GM21737 (cell line): ENCODE measurements around the gene LASP1NB.

Source experiments
- ATAC-seq: cut with Tn5 transposase; IDR thresholded peaks from one replicate; pipeline ENCODE4 v1.9.1; 2021; ENCODE audit warnings: mild to moderate bottlenecking, moderate library complexity; ENCODE audit not compliant: unreplicated experiment

The LASP1NB gene

DNA sequence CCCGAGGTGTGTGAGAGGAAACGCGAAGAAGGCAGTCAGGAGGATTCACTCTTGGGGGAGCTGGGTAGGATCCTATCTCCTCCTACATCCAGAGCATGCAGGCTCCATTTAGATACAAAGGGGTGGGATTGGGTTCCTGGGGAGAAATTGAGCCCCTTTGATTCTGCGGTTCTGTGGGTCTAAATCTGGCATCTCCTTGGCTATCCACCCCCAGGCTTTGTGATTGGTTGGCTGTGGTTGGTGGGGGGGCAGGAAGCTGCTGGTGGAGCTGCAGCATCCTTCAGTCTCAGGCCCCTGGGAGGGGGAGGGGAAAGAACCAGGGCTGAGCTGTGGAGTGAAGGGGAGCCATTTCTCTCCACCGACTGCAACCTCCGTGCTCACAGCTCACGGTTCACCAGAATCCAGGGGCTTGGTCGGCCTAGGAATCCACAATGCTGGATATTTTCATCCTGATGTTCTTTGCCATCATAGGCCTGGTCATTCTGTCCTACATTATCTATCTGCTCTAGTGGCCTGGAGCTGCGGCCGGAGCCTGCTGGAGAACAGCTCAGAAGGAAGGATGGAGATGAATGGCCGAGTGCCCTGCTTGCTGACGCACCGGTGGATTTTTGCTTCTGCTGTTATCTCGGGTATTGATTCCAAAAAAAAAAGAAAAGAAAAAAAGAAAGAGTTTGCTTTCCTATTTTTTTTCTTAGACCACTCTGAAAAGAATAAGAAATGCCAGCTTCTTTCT is at the start of gene LASP1NB:
Gene LASP1NB (plus strand): TSS at position 352 of the 733 bp plus-strand sequence.
- no peak for ATAC-seq

DNA sequence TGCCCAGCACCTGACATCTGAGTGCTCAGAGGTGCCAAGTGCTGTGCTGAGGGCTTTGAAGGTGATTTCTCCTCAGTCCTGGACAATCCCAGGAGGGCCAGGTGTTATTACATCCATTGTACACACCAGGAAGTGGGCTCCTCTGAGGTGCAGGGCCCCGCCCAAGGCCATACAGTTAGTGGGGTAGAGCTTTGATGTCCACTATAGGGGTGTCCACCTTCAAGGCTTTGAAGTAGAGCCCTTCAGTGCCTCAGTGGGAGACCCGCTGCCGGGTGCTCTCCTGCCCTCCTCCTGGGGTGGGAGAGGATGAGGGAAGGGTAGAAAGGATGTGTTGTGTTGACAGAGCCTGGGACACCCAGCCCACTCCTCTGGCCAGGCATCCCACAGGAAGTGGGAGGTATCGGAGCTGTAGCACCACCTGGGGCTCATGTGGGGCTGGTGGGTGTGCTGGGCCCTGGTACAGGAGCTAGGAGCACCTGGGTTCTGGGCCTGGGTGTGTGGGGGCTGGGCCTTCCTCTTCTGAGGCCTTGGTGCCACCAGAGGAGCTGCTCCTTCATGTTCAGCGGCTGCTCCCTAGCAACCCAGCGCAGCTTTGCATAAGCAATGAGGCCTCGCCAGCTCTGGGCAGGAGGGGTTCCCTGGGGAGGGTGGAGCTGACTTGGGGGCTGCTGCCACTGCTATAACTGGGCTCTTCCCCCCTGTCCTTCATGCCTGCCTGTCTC is 48.1 kb upstream of the LASP1NB start:
- ATAC-seq: no peak

DNA sequence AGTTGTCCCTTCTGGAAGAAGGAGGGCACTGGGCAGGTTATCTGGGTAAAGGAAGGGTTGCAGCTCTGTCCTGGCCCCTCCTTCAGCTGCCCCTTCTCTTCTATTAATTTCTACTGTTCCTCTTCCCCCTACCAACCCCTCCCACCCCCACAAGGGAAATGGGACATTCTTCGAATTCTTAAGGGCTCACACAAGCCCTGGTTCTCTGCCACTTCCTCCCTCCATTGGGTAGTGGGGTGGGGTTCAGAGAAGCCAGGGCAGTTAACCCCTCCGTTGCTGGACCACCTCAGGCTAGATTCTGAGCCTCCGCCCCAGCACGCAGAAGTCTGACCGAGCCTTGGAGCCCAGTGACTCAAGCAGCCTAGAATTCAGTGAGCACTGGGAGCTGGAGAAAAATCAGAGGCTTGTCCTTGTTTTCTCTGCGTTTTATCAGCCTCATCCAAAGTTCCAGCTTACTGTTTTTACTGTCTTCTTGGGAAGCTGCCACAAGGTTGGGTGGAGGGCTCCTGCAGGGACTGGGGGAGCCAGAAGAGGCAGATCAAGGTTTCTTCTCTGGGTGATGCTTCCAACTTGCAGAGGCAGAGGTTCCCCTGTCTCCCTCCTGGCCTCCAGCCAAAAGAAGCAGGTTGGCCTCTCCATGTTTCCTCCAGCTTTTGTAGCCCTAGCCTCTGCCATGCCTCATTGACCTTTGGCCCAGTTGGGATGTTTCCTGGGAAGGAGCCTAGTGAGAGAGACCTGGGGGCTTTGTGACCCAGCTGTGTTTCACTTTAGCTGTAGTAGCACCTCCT is 45.3 kb upstream of the LASP1NB start:
- no peak for ATAC-seq

DNA sequence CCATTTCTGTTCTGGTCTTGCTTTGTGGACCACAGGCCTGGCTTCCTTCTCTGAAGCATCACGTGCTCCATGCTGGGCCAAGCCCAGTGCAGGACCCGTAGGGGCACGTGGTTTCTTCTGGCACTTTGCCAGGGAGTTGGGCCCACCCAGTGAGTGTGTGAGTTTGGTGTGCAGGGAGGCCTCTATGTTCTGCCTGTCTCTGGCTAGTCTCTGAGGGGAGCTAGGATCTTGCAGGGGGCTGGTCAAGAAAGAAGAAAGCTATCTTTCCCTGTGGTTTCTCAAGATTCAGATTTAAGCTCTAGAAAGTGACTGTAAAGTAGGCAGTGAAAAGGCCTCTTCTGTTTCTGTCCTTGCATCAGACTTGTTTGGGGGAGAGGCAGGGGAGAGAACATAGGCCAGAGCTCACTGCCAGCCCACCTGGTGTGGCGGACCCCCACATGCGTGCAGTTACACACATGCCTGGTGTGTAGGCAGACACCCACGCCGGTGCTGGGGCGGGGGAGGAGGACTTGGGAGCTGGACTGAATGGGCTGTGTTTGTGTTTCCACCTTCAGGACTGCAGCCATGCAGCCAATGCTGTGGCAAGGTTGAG is 43.7 kb upstream of the LASP1NB start:
- no peak for ATAC-seq

DNA sequence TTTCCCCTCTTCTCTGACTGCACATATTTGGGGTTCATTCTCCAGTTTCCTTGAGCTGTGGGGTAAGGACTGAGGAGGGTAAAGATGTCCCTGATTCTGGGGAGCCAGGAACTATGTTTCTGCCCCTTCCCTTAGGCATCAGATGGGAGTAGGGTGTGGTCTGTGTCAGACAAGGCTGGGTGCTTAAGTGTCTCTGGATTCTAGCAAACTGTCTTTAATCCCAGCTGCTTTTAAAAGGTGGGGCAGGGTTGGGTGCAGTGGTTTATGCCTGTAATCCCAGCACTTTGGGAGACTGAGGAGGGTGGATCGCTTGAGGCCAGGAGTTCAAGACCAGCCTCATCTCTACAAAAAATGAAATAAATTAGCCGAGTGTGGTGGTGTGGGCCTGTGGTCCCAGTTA is 42.5 kb upstream of the LASP1NB start:
- no peak for ATAC-seq

DNA sequence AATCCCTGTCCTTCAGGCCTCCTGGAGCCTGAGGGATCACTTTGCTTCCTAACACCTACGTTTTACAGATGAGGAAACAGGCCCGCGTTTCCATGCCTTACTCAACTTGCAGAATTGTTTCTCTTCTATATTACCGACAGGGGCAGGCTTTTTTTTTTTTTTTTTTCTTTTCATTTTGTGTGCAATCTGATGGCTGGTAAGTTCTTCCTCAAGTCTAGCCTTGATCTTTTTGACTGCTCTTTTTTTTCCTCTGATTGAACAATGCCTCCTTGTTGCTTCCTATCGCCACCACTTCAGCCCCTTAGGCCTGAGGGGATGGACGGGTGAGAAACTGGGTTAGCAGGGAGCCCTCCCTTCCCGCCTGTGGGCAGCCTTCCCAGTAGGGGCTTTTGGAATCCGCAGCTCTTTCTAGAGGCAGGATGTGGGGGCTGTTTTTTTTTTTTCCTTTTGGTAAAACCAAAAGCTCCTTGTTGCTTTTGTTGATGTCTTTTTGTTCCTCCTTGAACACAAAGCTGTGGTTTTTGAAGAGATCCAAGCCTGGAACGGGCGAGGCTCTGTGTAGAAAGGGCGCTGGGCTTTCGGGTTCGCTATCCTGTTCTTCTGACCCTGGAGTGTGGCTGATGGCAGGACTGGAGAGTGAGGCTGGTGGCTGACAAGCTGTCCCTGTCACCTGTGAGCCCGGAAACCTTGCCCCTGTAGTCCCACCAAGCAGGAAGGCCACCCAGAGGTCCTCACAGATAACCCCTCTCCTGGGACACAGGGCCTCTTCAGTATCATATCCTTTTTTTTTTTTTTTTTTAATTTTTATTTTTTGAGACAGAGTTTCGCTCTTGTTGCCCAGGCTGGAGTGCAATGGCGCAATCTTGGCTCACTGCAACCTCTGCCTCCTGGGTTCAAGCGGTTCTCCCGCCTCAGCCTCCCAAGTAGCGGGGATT is 41.6 kb upstream of the LASP1NB start:
- no peak for ATAC-seq

DNA sequence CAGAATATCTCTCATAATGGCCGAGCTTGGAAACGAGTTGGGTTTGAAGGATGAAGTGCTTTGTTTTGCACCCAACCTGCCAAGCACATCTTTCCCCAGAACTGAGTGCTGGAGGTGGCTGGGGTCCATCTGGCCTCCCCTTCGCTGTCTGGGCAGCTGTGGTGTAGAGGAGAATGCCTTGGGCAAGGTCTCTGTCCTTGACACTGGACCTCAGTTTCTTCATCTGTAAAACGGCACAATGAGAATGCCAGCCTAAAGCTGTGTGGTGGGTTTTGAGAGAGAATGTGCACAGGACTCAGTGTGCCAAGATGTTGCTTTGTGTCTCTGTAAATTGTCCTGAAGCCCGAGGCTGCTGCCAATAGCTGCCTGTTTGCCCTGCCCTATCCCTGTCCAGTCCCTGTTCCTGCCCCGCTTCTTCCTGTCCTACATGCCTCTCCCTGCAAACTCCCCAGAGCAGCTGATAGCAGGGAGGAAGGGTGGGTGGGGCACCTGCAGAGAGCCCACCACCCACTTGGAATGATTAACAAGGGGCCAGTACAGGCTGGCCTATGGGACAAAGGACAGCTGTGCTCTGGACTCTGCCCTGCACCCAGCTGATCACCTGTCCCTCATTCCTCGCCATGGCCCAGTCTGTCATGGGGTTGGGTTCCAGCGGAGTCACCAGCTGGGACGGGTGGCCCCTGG is 40.2 kb upstream of the LASP1NB start:
- ATAC-seq: no peak

DNA sequence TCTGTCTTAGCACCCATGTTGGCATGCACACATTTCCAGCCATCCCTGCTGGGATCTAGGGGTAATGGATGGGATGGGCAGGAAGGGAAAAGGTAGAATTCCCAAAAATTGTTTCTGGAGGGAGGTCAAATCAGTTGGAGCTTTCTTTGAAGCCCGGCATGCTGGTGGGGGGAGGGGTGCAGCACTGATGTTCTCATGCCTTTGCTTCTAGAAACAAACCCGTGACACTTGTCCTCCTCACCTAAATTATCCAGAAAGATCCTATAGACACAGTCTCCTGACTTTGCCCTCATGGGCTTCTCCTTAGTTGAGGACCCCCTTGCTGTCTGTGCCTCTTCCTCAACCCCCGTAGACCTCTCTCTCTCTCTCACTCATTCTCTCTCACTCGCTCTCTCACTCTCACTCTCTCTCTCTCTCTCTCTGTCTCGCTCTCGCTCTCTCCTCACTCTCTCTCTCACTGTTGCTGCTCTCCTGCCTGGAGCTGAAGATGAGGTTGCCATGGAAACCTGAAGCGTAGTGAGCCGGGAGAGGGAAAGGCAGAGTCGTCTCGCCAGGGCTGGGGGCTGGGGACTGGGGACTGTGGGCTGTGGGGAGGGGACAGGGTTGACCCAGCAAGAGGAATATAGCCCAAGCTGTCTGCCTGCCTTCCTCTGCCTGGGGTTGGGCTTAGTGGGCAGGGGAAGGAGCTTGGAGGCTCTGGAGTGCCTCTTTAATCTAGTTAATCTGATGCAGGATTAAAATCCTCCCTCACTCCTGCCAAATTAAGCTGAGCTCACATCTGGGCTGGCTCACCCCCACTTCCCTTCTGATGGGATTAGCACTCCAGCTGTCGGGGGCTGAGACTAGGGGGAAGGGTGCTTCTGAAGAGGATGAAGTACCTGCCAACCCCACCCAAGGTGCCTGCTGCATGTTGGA is 39.4 kb upstream of the LASP1NB start:
- ATAC-seq: no peak

DNA sequence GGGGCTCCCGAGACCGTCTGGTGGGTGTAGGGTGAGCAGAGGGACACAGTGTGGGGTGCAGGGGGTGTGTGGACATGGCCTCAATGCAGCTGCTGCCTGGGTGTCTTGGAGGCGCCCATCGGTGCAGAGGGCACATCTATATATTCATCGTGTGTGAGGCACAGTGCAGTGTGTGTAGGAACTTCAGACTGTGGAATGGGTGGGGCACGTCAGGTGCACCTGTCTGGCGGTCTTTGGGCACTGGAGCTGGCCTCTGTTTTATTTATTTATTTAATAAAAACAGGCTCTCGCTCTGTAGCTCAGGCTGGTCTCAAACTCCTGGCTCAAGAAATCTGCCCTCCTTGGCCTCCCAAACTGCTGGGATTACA is 38.8 kb upstream of the LASP1NB start:
- no peak for ATAC-seq

DNA sequence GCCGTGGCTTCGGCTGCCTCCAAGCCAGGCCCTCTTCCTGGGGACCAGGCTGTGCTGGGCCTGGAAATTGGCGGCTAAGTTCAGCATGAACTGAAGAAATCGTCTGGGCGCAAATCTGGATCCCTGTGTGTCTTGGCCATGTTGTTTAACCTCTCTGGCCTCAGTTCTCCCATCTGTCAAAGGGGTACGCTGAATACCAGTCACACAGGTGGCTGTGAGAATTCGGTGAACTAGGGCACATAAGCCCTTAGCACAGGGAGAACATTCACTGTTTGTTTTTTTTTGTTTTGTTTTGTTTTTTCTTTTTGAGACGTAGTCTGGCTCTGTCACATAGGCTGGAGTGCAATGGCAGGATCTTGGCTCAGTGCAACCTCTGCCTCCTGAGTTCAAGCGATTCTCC is 36.6 kb upstream of the LASP1NB start:
- no peak for ATAC-seq

DNA sequence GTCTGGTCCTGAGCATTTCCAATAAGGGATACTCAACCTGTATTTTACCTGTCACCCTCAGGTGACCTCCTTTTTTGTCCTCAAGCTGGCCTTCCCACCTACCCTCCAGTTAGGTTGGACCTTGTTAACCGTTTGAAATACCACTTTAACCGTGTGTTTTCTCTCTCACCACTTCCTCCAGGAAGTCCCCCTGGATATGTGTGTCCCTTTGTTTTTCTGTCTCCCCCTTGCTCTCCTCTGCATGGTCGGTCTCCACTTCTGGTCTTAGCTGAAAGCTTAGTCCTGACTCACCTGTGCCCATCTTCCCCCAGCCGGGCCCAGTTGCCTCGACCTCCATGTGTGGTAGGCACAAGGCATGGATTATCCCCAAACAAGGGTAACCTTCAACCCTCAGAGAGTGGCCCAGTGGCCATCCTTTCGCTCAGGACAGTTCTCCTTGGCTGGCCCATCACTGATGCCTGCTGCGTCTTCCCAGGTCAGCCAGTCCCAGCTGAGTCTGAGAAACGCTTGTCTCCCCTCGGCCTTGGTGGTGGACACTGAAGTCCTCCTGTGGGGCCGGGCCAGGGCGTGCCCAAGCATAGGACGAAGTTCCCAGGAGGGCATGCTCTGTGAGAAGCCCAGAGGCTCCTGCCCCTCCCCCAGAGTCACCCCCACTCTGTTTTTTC is 35.5 kb upstream of the LASP1NB start:
- ATAC-seq: no peak

DNA sequence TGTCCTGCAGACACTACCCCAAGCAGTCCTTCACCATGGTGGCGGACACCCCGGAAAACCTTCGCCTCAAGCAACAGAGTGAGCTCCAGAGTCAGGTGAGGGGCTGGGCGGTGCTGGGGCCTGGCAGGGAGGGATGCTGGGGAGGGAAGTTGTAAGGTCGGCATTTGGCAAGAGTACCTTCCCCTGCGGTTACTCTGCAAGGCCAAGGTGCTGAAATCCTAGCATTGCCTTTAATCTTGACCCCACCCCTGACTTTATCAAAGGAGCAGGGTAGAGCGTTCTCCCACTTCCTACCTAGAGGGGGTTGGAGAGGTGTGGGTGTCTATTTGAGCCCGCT is 35.0 kb upstream of the LASP1NB start:
- ATAC-seq: no peak

DNA sequence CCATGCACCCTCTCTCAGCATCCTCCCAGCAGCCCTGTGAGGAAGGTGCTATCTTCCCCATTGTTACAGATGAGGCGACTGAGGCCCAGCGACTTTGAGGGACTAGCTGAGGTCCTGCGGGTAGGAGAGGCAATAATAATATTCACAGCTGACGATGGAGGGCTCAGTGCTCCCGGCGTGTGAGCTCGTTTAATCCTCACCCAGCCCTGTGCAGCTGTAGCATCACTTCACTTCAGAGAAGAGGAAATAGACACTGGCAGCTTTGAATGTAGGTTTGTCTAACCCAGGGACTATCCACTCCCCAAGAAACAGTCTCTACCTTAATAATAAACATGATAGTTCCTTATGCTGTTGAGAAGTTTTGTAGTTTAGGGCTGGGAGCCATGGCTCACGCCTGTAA is 34.0 kb upstream of the LASP1NB start:
- no peak for ATAC-seq

DNA sequence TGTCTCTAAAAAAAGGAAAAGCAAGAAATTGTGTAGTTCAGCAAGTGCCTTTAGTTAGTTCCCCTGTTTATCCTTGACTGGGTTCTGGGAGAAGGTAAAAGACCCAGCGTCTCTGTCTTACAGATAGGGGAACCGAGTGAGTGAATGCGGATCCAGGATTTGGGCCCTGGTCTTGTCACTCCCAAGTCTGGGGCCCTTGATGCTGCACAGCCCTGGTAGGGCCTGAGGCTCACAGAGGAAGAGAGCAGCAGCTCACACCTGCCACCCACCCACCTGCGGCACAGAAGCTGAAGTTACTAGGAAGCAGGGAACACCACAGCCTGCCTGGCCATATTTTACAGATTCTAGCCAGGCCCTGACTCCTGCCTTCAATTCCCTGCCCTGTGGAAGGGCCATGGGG is 33.3 kb upstream of the LASP1NB start:
- no peak for ATAC-seq

DNA sequence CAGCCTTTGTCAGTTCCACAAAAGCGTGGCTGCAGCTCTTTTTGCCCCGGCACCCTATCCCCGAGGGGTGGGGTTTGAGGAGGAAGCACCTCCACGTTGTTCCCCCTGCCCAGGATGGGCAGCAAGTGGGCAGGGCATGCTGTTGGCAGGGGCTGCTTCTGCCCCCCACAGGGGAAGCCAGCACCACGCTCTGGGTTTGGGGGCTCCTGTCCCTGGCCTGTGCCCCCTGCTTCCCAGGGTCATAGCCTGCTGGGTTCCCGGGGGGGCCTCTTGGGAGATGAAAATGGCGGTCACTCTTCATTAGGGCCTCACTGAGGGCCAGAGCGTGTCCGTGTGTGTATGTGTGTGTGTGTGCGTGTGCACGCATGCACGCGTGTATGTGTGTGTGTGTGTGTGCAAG is 32.8 kb upstream of the LASP1NB start:
- no peak for ATAC-seq

DNA sequence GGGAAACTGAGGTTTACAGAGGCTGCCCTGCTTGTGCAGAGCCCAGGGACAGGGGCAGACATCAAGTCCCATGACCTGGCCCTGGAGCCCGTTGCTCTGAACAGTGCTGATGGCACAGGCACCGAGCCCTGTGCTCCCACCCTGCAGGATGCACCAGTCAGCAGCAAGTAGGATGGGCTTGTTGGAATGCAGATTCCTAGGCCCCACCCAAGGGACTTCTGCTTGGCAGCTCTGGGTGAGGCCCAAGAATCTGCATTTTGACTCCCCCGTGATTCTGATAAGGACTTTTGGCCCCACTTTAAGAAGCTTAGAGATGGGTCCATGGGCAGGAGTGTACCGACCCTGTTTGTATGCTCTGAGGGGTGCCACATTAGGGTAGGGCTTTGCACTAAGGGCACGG is 32.3 kb upstream of the LASP1NB start:
- ATAC-seq: no peak

DNA sequence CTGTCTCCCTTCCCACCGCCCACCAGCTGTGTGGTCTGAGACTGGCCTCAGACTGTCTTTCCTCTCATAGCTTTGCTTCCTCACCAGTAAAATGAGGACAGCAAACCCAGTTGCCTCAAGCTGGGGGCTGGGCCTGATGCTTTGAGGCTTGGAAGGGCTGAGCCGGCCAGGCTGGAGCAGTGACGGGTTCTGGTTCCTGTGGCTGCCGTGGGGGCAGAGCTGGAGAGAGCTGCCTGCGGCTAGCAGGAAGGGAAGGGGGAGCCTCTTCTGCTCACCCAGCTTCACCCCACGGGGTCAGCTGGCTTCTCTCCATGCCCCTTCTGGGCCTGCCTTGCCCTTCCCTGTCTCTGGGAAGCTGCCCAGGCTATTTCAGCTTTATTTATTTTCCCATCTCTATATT is 31.8 kb upstream of the LASP1NB start:
- no peak for ATAC-seq

DNA sequence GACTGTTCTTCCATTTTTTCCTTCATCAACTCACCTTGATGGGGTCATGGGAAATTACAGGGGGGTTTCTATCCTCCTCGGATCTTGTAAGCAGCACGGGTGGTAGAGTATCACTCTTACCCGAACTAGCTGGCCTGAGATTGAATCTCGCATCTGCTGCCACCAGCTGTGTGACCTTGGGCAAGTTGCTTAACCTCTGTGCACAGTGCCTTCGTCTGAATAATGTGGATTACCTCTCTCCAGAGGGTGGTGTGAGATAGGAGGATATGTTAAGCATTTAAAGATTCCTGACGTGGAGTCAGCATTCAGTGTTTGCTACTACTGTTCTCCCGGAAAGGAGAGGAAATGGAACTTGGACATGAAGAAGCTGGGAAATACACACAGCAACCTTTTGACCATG is 31.1 kb upstream of the LASP1NB start:
- ATAC-seq: no peak
